GM18907 (cell line): ENCODE results near the gene ZNF99.
"Not testable (repeated sequence)": the region's sequence is repeated elsewhere in the genome, so short reads cannot be mapped to it uniquely, and the experiment has no call there.

Experiments used
- ATAC-seq: cut with Tn5 transposase; IDR thresholded peaks from one replicate; pipeline ENCODE4 v1.9.1; 2021; ENCODE audit warnings: mild to moderate bottlenecking, moderate library complexity; ENCODE audit not compliant: unreplicated experiment

ZNF99 gene

GRCh38 chr19:22783651-22784410, at the start of gene ZNF99:
ZNF99 (minus strand) TSS chr19:22784151; CDS start chr19:22784016, 135 bp downstream.
- no peak for ATAC-seq

GRCh38 chr19:22832031-22832762, 48.2 kb upstream of the ZNF99 start, which contains the start of gene ZNF723:
ZNF723 (plus strand) TSS chr19:22832291; CDS start chr19:22832380, 89 bp downstream.
- no peak for ATAC-seq

DNA sequence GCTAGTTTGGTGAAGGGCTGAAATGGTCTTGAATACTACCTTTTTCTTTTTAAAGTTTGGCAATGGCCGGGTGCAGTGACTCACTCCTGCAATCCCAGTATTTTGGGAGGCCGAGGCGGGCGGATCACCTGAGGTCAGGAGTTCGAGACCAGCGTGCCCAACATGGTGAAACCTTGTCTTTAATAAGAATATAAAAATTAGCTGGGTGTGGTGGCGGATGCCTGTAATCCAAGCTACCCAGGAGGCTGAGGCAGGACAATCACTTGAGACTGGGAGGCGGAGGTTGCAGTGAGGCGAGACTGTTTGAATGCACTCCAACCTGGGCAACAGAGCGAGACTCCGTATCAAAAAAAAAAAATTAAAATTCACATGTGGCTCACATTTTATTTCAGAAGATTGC, 47.3 kb upstream of the ZNF99 start:
- ATAC-seq, result no peak

DNA sequence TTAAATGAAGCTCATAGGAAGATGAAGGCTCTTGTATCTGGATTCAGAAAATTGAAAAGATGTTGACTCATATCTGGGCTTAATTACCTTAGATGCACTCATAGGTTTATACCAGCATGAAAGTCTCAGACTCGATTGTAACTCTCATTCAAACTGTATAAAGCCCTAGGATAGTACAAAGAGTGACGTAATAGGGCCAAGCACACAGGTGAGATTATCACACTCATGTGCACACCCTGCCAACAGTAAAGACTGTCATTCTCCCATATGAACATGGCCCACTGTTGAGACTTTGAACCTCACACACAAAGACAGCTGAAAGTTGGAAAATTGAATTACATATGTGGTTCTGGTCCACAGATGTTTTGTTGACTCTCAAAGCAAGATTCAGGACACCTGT, 30.2 kb upstream of the ZNF99 start:
- ATAC-seq, result no peak

DNA sequence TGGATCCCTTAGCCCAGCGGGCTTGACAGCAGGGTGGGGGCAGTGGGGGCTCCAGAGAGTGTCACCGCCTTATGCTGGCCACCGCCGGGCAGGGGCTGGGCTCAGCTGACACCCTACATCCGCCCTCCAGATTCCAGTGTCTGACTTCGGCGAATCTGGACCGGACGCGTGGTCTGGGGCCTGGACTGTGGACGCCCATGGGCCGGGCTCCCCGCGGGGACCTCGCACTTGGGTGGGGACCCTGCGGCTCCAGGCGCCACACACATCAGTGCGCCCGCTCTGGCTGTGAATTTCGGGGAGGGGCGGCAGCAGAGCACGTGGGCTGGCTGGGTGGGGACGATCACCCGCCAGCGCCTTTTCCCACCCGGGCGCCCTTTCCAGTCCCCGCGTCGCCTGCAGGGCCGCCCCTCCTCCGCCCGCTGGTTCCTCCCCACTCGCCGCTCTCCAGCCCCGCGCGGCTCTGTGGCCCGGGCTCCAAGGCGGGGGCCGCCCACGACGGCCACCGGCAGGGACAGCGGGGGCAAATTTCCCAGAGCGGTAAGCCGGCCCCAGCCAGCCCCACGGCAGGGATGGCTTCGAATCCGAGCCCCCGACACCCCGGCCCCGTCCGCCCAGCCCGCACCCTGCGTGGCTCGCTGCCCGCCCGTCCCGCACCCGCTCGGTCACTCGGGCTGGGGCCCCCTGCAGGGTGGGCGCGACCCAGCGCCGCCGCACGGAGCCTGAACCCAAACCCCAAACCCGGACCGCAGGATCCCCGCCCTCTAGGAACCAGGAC, 23.3 kb upstream of the ZNF99 start:
- ATAC-seq, result no peak

DNA sequence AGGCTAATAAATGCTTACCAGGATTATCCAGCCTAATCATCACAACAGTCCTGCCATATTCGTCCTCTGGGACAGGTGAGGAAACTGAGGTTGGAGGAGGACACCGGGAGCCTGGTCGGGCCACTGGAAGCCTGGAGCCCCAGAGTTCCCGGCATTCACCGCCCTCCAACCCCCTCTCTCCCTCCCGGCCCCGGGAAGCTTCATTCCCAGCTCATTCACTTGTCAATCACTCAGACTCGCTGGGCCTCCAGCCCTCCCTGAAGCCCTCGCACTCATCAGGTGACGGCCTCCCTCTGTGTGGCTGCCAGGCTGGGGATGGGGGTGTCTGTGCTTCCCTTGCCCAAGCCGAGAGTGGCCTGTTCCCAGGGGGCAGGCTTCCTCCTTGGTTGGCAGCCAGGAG, 22.5 kb upstream of the ZNF99 start:
- no peak for ATAC-seq

GRCh38 chr19:22797040-22797439, 13.1 kb upstream of the ZNF99 start:
- ATAC-seq, result no peak

GRCh38 chr19:22792863-22793262, 8.9 kb upstream of the ZNF99 start:
- not testable (repeated sequence) for ATAC-seq

GRCh38 chr19:22735911-22736645, 47.9 kb downstream of the ZNF99 start:
- no peak for ATAC-seq

DNA sequence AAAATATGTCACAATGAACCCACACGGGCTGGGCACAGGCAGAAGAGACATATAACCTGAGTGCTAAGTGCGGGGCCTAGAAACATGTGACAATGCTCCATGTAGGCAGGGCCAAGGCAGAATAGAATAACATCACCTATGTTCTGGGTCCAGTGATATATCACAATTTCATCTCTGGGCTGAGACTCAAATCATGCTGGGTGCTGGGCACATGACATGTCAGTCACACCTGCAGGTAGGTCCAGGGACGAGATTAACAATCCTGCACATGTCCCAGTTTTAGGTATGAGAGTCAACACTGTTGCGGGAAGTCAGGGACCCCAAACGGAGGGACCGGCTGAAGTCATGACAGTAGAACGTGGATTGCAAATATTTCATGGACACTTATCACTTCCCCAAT, 50.3 kb downstream of the ZNF99 start:
- no peak for ATAC-seq

DNA sequence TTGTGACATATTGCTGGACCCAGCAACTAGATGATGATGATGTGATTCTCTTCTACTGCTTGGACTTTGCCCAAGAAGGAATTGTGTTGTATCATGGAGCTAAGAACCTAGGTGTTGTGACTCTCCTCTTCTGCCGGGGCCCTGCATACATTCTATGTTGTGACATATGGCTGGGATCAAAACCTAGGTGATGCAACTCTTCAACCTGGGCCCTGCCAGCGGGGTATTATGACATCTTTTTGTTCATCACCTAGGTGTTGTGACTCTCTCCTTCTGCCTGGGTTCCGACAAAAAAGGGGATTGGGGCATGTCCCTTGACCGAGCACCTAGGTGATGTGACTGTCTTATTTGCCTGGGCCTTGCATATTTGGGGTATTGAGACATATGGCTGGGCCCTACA, 55.7 kb downstream of the ZNF99 start:
- ATAC-seq, result not testable (repeated sequence)

DNA sequence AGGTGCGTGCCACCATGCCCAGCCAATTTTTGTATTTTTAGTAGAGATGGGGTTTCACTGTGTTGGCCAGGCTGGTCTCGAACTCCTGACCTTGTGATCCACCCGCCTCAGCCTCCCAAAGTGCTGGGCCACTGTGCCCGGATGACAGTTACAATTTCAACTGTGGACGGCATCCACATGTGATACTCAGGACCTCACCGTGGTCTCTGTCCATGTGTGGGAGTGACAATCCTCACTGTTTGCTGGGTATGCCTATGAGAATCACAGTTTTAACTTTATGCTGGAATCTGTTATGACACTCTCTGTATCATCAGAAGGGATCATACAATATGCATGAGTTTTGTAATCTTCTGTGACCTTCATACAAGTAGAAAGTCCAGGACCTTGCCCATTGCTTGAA, 62.4 kb downstream of the ZNF99 start:
- not testable (repeated sequence) for ATAC-seq

DNA sequence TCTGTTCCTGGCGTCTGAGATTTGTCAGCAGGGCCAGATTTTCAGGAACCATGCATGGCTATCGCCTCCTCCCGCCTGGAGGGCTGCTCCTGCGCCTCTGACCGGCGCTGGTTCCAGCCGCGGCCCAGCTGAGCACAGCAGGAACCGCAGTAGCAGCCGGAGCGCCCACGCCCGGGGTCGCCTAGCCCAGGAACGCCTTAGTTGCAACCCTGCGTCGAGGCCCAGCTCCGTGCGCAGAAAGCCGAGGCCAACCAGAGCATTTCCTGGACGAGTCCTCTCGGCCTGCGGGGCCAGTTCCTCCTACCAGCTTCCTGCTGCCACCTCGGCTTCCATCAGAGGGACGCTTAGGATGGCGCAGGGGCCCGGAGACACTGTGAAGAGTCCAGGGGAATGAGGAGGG, 75.0 kb downstream of the ZNF99 start:
- no peak for ATAC-seq

GRCh38 chr19:22703096-22703495, 80.9 kb downstream of the ZNF99 start:
- not testable (repeated sequence) for ATAC-seq

GRCh38 chr19:22702661-22703060, 81.3 kb downstream of the ZNF99 start:
- ATAC-seq, result not testable (repeated sequence)
